ENCODE data around the gene TSPAN9.

DNA sequence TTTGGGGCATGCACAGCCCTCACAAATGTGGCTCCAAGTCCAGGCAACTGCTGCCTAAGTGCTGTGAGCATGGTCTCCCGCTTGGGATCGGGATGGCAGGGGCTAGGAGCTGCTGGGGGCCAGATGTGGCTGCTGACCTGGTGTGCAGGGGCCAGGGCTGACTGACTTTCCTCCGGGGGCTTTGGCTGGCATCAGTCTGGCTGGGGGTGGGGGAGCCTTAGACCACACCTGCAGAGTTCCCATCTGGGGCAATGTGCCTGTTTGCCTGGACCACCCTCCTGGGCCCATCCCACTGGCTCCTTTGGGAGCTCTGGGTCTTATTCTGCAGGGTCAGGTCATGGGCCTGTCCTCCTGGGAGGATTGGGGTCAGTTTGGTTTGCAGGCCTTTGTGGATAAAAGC is 90.5 kb downstream of the TSPAN9 start:
- no peak for TF ChIP-seq GATA2 (IDR thresholded peaks at IDR 0.05; ENCODE audit: low read depth, low read length)
- TF ChIP-seq GATA3 (IDR thresholded peaks at IDR 0.05; ENCODE audit: low read depth, low read length): no peak

Measured in SH-SY5Y (cell line).